Activated CD4-positive, alpha-beta T cell treated with anti-CD3 and anti-CD28 coated beads, Interleukin-2, amount 50 U/mL, for 16 hours (primary cell): ENCODE data around the gene ARL8A.
"Not testable (repeated sequence)": the region's sequence is repeated elsewhere in the genome, so short reads cannot be mapped to it uniquely, and the experiment has no call there.

Source experiments
- DNase-seq: peaks from one replicate; pipeline ENCODE4 v3.0.0-alpha.2; 2020

ARL8A gene

DNA sequence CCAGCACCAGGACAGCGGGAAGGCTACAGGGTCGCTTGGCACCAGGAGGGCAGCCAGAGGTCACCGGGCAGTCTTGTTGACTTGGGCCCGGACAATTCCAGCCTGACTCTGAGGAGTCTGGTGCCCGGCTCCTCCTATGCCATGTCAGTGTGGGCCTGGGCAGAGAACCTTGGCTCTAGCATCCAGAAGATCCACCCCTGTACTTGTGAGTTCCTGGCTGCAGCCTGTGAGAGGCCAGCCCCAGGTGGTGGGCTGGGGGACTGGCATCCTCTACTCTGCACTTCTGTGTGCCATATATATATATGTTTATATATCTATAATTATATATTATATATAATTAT lies 27.4 kb upstream of the ARL8A start:
- no peak for DNase-seq

- DNase-seq: no peak
These were observed 26.9 kb upstream of the ARL8A start for GRCh38 chr1:202171292-202172014.

DNA sequence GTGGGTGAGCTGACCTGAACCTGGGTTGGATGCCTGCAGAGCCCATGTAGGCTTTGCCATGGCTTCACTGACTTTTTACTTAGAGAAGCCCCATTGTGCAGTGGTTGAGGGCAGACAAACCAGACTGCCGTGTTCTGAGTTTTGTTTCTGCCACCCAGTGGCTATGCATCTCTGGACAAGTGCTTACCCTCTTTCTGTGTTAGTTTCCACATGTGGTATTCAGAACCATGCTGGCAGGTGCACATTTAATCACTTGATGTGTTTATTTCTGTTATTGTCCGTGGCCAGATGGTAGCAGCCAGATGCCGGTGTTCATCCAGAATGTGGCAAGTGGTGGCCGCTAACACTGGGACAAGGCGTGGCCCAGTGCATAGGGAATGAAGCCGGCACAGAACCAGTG lies 26.2 kb upstream of the ARL8A start:
- no peak for DNase-seq

- no peak for DNase-seq
These were observed 24.3 kb upstream of the ARL8A start for GRCh38 chr1:202168861-202169260.

- DNase-seq: no peak
These were observed 23.3 kb upstream of the ARL8A start for GRCh38 chr1:202167708-202168415.

DNA sequence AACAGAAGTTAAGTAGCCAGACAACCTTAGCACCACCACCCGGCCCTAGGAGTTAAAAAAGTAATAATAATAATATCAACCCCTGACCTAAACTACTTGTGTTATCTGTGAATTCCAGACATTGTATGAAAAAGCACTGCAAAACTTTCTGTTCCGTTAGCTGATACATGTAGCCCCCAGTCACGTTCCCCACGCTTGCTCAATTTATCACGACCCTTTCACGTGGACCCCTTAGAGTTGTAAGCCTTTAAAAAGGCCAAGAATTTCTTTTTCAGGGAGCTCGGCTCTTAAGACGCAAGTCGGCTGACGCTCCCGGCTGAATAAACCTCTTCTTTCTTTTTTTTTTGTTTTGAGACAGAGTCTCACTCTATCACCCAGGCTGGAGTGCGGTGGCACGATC lies 22.5 kb upstream of the ARL8A start:
- DNase-seq: not testable (repeated sequence)

- no peak for DNase-seq
These were observed 21.7 kb upstream of the ARL8A start for GRCh38 chr1:202165942-202166843.

DNA sequence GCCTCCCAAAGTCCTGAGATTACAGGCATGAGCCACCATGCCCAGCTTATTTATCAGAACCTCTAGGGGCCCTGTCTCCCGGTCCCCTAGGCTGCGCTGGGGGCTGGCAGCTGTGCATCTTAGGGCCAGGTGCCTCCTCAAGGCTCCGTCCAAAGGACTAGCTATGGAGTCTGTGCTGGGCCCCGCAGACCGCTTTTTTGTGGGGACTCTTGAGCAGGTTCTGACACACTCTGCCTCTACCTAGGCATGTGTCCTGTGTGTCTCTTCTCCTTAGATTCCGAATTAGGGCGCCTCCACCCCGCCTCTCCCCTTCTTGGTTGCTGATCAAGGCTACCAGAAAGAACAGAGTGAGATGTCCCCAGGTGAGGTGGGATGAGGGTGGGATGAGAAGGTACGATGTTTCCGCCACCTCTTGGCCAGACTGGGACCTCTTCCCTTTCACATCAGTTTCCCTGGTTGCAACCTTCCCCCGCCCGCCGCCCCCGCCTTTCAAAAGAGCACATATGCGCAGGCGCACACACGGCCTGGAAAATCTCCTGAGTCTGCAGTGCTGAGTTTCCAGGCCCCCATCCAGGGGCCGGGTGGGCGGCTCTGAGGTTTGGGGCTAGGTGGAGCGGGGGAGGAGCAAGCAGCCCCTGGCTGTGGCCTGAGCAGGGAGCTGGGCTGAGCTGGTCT lies 20.9 kb upstream of the ARL8A start:
- DNase-seq: no peak

DNA sequence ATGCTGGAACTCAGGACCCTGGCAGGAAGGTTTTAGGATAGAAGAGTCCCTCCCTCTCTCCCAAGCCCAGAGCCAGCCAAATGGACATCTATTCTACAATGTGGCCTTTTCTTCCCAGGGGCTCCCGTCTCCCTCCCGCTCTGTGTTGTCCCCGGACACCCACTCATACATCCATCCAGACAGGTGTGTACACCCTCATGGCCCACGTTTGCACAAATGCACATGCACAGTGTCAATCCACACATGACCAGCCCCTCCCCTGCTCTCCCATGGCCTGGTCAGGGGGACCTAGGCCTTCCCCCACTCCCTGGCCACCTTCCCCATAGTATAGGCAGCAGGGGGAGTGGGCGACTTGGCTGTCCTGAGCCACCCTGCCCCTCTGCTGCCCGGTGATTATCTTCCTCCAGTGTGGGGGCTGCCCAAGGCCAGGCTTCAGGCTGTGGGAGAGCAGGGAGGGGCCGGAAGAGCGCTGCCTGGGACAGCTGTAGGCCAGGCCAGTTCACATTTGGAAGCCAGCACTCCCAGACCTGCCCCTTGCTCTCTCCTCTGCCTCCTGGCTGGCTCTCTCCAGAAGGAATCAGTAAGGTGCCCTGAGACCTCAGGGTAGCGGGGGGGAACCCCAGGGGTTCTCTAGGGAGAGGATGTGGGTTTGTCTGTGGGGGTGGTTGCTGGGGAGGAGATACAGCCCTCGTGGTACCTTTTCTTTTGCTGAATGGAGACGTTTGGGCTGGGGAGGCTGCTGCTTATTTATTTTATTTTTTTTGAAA lies 19.9 kb upstream of the ARL8A start:
- DNase-seq: peak; percentile 82

DNA sequence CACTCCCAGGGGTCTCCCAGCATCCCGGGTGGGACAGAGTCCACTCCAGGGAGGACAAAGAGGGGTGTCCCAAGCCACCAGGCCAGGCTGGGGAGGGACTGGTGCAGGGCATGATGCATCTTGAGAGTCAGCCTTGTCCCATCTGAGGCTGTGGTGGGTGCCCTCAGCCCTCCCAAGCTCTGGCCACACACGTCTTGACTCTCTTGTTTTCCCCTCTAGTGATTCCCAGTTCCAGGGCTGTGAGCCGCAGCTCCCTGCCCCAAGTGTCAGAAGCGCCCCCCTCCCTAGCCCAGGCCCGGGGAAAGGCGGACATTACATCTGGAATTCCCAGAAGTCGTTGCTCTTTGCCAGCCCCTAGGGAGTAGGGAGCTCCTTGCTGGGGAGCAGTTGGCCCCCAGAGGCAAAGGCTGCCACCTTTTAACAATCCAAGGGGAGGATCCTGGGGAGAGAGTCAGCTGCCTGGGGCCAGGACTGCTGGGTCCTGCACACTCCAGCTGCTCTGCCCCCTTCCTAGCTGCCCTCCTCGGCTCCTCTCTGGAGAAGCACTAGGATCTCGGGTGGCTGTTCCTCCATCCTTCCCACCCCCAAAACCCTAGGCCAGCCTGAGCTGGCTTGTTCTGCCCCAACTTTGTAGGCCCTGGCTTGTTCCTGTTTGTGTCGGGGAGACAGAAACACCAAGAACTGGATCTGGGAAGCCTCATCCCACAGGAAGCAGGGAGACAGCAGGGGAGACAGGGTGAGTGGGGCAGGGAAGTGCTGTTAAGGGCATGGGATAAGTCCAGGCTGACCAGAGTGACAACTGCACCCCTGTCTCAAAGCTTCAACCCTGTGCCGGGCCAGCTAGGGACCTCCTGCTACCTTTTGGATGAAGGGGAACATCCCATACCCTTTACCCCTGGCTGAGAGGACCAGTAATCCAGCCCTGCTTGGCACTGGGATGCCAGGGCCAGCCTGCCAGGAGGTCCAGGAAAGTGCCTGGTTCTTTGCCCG lies 19.0 kb upstream of the ARL8A start:
- no peak for DNase-seq

GRCh38 chr1:202162418-202163280 lies 18.1 kb upstream of the ARL8A start:
- DNase-seq: peak; percentile 63

- peak; percentile 64 for DNase-seq
These were observed 17.5 kb upstream of the ARL8A start for GRCh38 chr1:202162047-202162417.

DNA sequence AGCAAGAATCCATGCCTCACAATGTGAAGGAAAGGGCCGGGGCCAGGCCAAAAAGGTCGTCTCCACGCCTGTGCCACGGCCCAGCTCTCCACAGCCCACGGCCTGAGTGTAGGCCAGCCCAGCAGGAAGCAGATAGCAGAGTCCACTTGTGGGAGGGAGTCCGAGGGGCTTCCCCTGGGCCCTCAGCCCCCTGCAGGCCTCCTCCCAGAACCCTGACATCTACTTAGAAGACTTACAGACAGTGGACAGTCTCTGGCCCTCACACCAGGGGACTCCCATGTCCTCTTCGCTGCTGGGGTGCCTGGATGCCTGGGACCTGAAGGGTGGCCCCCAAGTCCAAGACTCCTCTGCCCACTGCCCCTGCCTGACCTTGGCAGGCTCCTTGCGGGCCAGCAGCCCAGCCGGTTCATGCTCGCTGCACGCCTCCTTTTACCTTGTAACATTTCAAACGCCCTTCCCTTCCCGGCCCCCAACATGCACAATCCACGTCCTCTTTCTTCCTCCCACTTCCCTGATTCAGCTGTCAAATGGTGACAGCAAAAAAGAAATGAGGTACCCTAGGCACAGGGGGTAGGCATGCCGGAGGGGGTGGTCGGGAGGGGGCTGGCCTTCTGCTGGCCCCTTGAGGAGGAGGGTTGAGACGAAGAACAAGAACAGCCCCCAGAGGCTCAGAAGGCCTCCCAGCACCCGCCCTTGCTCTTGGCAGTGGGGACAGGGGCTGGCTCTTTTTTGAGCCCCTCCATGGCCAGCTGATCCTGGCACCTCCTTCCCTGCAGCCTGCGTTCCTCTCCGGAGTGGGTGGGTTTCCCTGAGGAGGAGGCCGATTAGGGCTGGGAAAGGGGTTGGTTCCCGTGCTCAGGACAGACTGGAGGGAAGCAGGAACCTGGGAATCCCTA lies 16.9 kb upstream of the ARL8A start:
- no peak for DNase-seq

DNA sequence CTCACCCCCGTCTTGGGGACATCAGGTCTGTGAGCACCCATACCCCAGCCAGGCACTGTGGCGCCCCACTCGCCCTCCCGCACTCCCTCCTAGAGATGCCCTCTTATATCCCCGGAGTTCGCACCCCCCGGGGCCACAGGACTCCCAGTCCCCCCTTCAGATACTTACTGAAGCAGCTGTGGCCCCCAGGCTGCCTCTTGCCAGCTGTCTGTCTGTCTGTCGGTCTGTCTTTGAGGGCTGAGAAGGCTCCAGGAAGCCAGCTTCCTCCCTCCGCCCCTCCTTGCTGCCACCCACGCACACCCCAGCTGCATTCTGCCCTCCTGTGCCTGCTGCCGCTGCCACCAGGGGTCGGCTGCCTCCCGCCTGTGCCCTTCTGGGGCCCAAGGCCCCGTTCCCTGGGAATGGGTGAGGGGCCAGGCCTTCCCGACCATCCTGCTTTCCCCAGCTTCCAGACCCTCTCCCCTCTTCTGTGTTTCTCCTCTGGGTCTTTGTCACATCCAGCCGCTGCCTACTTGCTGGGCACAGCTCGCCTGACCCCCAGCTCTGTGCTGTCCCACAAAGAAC lies 15.9 kb upstream of the ARL8A start, which contains the start of gene PTPN7:
Gene PTPN7, minus strand, starts transcription at position 226 of the 564 bp plus-strand sequence. CDS start 1,200 bp downstream, outside the sequence.
- peak; percentile 91 for DNase-seq

- DNase-seq: peak; percentile 83
These were observed 15.2 kb upstream of the ARL8A start for GRCh38 chr1:202159534-202160371.

DNA sequence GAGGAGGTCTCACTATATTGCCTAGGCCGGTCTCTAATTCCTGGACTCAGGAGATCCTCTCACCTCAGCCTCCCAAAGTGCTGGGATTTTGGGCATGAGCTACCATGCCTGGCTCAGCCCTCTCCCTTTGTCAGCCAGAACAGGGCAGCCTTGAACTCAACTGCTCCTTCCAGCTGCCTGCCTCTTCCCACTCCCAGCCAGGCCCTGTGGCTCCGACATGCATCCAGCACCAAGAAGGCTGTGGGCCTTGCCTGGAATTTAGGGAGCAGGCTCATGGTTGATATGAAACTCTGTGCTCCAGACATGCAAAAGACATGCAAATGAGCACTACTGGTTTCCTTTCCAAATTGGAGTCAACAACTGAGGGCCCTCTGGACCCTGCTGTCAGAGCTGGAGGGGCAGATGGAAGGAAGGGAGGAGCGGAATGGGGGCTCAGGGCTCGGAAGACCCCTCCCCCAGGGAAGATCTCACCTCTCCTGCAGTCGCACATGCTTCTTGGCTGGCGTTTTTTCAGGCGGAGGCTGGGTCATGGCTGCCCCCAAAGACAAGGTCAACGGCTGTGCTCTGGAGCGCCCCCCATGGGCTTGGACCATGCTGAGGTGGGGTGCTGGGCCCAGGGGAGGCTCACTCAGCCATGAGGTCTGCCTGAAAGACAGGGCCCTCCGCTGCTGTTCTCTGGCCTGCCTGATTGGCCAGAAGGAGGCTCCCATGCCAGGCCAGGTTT lies 14.4 kb upstream of the ARL8A start:
- peak; percentile 67 for DNase-seq

DNA sequence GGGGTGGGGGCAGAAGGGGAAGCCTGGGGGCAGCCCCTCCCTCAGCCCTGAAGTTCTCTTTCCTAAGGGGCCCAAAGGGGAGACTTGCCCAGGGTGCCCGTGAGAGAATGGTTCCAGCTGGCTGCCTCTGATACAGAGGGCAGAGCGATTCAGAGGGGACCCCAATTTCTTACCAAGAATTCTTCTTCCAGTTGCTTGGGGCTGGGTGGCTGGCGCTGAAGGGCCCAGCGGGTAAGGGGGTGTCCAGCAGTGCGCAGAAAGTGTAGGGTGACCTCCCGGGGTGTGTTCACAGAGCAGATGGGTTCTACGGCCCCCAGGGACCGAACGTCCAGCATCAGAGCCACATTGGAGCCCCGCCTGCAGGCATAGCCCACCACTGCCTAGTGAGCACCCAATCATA lies 13.4 kb upstream of the ARL8A start:
- DNase-seq: no peak
